Measurements from ENCODE around the gene EPN3.

The EPN3 gene

DNA sequence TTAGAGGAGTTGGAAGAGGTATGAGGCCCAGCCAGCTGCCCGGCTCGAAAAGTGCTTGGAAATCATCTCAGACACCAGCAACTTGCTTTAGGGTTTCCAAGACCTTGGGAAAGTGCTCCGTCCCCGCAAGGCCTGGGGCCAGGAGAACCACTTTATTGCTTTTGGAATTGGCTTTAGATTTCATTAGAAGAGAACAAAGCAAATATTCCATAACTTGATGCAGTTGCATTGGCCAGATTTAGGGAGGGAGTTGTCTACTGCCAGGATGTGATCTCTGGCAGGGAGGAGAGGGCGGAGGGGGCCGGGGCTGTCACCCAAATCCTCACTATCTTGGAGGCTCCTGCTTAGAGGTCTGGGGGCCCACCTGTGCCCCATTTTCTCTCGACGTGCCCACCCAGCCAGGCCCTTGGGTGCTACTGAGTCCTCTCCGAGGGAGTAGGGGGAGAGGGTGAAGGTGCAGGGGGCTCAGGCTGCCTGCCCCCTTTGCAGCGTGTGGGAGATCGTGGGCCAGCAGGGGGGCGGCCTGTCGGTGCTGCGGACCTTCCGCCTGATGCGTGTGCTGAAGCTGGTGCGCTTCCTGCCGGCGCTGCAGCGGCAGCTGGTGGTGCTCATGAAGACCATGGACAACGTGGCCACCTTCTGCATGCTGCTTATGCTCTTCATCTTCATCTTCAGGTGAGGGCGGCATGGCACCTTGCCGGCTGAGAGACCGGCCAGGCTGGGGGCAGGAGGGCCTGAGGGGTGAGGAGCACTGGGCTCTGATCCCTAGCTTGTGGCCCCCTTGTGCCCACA lies 58.6 kb downstream of the EPN3 start:
- no peak for DNase-seq

DNA sequence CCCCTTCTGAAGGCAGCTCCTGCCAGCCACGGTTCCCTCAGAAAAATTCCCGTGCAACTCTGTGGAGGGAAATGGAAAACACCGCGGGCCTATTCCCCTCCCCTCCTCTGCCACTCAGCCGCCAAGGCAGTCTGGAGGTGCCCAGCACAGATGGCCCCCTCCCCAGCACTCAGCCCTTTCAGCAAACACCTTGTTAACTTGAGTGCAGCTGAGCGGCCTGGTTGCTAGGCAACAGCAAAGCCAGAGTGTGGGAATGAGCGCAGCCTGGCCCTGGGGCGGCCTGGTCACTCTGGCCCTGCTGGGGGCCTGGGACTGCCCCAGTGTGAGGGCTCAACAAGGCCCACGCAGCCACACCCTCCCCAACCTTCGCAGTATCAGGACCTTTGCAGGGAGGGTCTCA lies 60.8 kb downstream of the EPN3 start:
- no peak for DNase-seq

All from T-helper 2 cell (primary cell).